HG02884 (cell line): ENCODE data around the gene DUSP28.

Experiments used
- ATAC-seq: cut with Tn5 transposase; IDR thresholded peaks from one replicate; pipeline ENCODE4 v1.9.1; 2021; ENCODE audit warnings: mild to moderate bottlenecking, moderate library complexity; ENCODE audit not compliant: unreplicated experiment

DUSP28 gene

GRCh38 chr2:240597054-240597418, 36.9 kb downstream of the DUSP28 start:
- ATAC-seq: no peak

DNA sequence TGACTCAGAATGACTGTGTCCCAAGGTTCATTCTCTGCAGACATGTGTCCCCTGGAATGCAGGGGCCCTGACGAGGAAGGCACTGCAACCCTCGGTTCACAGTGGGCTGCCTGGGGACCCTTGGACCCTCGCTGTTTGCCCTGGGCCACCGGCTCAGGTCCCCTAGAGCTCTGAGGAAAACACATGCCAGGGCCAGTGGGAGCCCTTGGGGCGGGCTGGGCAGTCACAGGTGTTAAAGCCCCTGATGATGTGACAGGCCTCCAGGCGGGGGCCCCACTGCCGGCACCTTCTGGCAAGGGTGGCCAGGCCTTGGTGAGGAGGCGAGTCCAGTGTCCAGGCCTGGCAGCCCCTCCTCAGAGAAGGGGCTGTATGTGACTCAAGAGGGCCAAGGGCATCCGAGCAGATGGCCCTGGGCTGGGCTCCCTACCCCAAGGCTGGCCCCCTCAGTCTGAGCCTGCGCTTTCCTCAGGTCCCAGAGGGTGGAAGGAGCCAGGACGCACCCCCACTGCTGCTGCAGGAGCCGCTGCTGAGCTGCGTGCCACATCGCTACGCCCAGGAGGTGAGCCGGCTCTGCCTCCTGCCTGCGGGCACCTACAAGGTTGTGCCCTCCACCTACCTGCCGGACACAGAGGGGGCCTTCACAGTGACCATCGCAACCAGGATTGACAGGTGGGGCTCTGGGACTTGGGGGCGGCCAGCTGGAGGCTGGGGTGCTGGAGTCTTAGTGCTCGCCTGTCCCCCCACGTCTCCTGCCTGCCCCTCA, 37.4 kb downstream of the DUSP28 start:
- ATAC-seq: no peak

DNA sequence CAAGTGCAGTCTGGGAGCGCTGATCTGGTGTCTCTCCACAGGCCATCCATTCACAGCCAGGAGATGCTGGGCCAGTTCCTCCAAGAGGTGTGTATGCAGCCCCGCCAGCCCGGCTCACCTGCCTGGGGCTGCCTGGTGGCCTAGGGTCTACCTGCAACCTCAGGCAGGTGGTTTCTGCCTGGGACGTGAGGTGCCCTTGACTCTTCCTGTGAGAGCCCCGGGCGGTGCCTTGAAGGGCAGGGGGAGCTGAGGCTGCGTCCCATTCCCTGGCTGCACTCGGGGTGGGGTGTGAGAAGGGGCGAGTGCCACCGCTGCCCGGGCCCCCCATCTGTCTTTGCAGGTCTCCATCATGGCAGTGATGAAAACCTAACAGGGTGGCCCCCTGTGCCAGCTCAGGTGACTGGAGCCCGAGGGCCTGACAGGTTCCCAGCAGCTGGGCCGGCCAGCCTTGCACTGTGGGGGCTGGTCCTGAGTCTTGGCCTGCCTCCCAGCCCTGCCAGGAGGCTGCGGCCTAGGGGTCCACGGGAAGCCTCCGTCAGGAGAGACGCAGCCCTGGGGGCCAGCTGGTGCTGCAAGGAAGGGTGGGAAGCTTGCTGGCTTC, 38.3 kb downstream of the DUSP28 start:
- ATAC-seq: no peak

GRCh38 chr2:240599141-240599583, 39.0 kb downstream of the DUSP28 start:
- ATAC-seq: no peak

- no peak for ATAC-seq
Observed at GRCh38 chr2:240600451-240600961, 40.3 kb downstream of the DUSP28 start.

GRCh38 chr2:240601061-240601830, 41.1 kb downstream of the DUSP28 start:
- ATAC-seq: no peak

- ATAC-seq: no peak
Observed at GRCh38 chr2:240601831-240602160, 41.6 kb downstream of the DUSP28 start.

DNA sequence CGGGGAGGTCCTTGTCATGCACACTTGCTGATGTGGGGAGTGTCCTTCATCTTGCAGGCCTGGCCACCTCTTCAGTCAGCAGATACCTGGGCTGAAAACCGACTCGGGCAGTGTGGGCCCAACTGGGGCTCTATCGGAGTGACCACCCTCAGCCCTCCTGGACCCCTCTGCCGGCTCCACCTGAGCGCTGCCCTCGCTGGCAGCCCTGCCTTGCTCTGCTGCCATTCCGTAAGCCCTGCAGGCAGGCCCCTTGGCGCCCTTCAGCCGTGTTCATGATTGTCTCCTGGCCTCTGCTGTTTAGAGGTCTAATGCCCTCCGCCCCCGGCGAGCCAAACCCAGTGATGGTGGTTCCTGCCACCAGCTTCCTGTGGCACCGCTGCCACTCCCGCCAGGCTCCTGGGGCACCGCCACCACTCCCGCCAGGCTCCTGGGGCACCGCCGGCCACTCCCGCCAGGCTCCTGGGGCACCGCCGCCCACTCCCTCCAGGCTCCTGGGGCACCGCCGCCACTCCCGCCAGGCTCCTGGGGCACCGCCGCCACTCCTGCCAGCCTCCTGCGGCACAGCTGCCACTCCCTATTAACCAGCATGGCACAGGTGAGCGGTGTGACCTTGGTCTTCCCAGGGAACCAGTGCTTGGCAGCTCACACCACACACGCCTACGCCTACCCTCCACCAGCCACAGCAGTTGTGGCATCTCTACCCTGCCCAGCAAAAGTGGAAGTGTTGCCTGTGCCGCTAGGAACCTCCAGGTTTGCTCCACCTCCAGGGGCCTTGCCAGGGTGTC, 42.3 kb downstream of the DUSP28 start:
- no peak for ATAC-seq

- ATAC-seq: no peak
Observed at GRCh38 chr2:240603081-240603835, 43.1 kb downstream of the DUSP28 start.

- ATAC-seq: no peak
Observed at GRCh38 chr2:240603846-240604245, 43.7 kb downstream of the DUSP28 start.

DNA sequence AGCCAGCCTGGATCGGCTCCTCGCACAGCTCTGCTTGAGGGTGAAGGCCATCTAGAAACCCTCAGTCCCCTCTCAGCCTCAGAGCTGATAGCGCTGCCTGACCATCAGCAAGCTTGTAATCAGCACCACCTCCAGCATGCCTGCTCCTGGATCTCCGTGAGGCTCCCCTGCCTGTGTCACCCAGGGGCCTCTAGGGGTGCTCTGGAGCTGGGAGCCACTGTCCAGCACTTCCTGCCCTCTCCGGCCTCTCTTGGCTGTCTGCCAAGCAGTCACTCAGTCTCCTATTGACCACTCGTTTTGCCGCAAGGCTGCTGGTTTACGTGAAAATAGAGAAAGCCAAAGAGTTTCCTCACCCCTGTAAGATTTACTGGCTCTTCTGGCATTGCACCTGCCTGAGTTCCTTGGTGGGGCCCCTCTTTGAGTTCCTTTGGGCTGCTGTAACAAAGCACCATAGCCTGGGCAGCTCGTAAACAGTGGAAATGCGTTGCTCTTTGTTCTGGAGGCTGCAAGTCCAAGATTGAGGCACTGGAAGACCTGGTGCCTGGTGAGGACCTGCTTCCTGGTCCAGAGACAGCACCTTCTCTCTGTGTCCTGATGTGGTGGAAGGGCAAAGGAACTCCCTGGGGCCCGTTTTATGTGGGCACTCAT, 44.3 kb downstream of the DUSP28 start:
- no peak for ATAC-seq

DNA sequence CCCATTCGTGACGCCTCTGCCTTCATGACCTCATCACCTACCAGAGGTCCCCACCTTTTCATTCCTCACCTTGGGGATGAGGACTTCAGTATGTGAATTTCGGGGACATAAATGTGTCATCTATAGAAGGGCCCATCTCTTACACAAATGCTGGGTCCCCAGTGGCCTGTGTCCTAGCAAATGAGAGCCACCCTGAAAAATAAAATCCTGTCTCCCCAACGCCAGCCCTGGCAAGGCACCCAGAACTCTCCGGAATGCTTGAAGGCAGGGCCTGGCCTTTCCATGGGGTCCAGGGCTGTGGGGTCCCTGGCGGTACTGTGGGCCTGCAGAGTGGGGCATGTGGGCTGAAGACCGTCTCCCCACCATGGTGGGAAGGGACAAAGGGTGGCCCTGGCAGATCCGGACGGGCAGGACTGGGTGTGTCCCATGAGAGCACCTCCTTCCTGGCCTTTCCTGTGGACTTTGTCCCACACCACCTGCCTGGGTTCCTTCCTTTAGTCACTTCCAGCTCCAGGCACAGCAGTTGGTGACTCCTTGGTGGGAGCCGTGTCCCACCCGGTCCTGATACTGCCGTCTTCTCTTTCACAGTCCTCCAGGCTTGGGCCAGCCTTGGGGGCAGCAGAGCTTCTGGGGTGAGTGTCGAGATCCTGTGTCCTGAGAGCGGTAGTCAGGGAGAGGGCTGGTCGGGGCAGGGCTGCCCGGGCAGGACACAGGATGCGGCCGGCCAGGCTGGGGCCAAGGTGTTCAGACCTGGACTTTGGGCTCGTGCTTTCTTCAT, 45.0 kb downstream of the DUSP28 start:
- ATAC-seq: no peak

DNA sequence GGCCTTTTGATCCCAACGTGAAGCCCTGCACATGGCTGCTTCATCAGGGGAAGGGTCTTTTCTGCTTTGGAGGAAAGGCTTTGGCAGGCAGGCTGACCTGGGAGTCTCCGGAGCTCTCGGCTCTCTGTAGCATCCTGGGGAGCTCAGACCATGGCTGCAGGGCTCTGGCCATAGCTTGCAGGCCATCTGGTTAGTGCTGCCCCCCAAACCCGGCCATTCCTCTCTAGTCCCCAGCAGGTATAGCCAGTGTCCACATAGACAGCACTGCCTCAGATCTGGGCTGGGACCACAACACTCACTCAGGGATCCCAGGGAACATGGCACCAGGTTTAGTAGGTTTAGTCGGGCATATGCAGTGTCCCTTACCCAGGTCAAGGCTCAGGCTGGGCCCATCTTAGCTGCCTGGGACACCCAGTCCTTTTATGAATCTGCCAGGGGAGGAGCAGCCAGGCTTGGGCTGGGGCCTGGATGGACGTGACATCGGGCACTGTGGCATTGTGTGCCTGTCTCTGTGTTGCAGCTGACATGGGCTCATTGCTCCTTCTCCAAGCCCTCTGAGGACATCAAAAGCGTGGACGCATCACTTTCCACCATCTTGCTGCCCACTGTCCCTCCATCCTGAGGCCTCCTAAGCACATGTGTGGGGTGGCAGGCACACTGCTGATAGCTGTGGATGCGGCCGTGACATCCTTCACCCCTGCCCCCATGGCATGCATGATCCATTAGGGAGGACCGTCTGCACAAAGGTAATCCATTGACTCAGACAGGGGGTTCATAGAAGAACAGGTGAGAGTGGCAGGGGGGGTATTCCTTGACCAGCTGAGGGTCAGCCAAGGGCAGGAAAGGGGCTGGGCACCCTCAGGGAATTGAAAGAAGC, 45.9 kb downstream of the DUSP28 start:
- no peak for ATAC-seq

DNA sequence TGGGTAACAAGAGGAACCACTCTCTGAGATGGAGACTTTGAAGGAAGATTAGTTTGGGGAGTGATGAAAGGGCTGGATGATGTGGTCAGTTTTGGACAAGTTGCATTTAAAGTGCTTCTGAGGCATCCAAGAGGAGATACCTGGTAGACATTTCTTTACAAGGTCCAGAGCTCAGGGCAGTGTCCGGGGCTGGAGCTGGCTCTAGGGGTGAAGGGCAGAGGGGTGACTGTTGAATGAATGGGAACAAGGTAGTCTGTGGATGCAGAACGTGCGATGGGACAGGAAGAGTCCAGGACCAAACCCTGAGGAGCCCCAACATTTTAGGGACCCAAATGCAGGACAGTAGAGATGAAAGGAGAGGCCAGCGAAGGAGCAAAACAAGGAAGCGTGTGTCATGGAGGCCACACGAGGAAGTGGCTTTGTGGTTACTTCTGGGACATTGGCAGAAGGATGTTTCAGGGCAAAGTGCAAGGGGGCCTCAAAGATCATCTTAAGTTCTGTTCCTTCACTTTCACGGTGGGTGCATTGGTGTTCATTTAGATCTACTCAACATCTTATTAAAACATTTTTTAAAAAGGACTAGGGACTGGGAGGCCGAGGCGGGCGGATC, 51.5 kb downstream of the DUSP28 start:
- no peak for ATAC-seq
